Muscle layer of colon (tissue), 2 donors: Measurements from ENCODE around the gene HINFP.
"Not testable (repeated sequence)": the region's sequence is repeated elsewhere in the genome, so short reads cannot be mapped to it uniquely, and the experiment has no call there.

Experiments used
- H3K27ac ChIP-seq: one replicate; pipeline ENCODE4 v1.7.0; 2013; ENCODE audit warnings: low read depth, mild to moderate bottlenecking, low read length, moderate library complexity
- H3K27me3 ChIP-seq, 2 donors: one replicate each; pipeline ENCODE4 v1.7.0; 2013; ENCODE audit warnings: low read length in 2 of 2, mild to moderate bottlenecking in 2 of 2; ENCODE audit not compliant: insufficient read depth in 2 of 2, control insufficient read depth in 1 of 2
- H3K36me3 ChIP-seq: one replicate; pipeline ENCODE4 v1.7.0; 2013; ENCODE audit warnings: mild to moderate bottlenecking, low read length; ENCODE audit not compliant: insufficient read depth
- H3K4me1 ChIP-seq: one replicate; pipeline ENCODE4 v1.7.0; 2013; ENCODE audit warnings: mild to moderate bottlenecking, low read length; ENCODE audit not compliant: insufficient read depth
- H3K4me3 ChIP-seq, 2 donors: one replicate each; pipeline ENCODE4 v1.7.0; 2013; ENCODE audit warnings: low read length in 2 of 2, low read depth in 1 of 2, mild to moderate bottlenecking in 1 of 2, moderate library complexity in 1 of 2
- H3K9ac ChIP-seq: one replicate; pipeline ENCODE4 v1.7.0; 2013; ENCODE audit warnings: low read length
- H3K9me3 ChIP-seq: one replicate; pipeline ENCODE4 v1.7.0; 2013; ENCODE audit warnings: mild to moderate bottlenecking, low read length
- donor health status: abdominal sarcoma.
- donor health status: Adenocarcinoma of cecum.

HINFP gene

DNA sequence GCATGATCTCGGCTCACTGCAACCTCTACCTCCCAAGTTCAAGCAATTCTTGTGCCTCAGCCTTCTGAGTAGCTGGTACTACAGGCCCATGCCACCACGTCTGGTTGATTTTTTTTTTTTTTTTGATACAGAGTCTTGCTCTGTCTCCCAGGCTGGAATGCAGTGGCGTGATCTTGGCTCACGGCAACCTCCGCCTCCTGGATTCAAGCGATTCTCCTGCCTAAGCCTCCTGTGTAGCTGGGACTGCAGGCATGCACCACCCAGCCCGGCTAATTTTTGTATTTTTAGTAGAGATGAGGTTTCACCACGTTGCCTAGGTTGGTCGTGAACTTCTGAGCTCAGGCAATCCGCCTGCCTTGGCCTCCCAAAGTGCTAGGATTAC, 45.7 kb downstream of the HINFP start:
- not testable (repeated sequence) for H3K4me3 ChIP-seq, H3K27ac ChIP-seq, H3K36me3 ChIP-seq, H3K27me3 ChIP-seq, H3K9ac ChIP-seq, H3K4me1 ChIP-seq, H3K9me3 ChIP-seq

DNA sequence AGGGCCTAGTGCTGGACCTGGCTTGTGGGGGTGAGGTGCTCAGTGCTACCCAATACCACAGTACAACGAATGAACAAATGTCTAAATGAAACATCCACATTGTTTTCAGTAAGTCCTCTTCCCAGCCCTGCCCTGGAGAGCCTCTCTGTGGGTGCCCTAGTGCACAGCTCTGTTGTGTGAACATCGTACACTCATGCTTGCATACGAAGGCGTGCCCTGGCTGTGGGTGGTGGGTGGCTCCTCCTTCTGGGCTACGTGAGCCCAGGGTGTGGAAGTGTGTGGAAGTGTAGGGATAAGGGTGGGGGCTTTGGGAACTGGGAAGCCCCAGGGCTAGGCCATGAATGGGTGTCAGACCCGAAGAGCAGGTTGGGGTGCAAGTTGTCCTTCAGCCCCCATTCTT, 46.6 kb downstream of the HINFP start:
- H3K9ac ChIP-seq: no peak overlapping the region
- no peaks in the 10 kb centered on the region for H3K36me3 ChIP-seq
- no peaks in the 10 kb centered on the region for H3K27me3 ChIP-seq
- H3K4me1 ChIP-seq: no peaks in the 10 kb centered on the region
- H3K4me3 ChIP-seq: no peak overlapping the region
- H3K27ac ChIP-seq: no peak overlapping the region
- no peaks in the 10 kb centered on the region for H3K9me3 ChIP-seq

DNA sequence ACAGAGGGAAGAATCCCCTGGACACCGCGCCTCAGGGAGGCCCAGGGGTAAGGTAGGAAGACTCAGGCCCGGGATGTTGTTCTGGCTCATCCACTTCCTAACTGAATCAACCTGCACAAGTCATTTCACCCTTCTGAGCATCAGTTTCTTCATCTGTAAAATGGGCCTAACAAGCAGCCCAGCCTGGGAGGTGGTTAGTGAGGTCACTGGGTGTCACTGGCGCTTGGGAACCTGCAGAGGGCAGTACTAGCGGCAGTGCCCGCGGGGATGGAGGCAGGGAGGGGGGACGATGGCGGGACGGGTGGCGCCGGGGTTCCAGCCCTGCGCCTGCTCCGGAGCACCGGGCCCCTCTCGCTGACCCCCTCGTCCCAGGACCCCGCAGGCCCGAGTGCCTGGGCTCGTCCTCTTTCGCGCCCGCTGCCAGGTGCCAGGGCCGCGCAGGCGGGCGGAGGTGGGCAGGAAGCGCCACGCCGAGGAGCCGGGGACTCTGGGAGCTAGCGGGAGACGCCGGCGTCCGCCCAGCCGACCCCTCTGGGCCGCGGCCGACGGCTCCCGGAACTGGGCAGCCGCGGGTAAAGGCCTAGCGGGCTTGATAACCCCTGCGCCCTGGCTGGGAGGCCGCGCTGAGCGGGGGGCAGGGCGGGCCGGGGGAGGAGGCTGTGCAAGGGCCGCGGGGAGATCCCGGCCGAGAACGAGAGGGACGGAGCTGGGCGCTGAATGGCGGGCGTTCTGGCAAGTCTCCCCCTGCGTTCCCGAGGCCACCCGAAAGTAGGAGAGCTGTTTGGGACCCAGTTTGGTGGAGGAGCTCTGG, 47.3 kb downstream of the HINFP start, which contains the start of gene NLRX1:
TSS of gene NLRX1 (plus strand) at position 255 of the 811 bp plus-strand sequence. CDS start 2,679 bp downstream, outside the sequence.
- H3K4me3 ChIP-seq: peak within 1 kb of the TSS; percentile 70 to 88
- H3K4me1 ChIP-seq: no peaks in the 10 kb centered on the region
- peak within 1 kb of the TSS; percentile 86 for H3K9ac ChIP-seq
- H3K36me3 ChIP-seq: no peaks in the 10 kb centered on the region
- H3K9me3 ChIP-seq: no peaks in the 10 kb centered on the region
- H3K27me3 ChIP-seq: no peaks in the 10 kb centered on the region
- H3K27ac ChIP-seq: peak within 1 kb of the TSS; percentile 77

DNA sequence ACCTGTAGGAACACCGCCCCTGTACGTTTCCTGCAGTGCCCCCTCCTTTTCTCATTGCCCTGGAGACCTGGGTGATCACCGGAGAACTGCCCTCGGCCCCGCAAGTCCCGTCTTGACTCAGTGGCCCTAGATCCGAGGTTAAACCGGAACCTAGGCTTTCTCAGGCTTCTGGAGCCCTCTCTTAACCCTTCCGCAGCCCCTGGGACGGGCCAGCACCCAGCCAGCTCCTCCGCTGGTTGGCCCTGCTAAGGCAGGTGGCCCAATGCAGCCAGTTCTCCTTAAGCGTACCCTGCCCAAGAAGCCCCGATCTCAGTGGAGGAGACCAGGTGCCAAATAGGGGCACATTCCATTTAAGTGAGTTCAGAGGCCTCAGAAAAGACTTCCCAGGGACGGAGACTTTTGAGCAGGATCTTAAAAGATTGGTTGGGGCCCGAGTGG, 47.9 kb downstream of the HINFP start:
- Histone ChIP-seq H3K27me3 (no peaks in the 10 kb centered on the region), H3K9ac (peak overlapping the region; percentile 86), H3K4me3 (peak overlapping the region; percentile 70 to 88), H3K4me1 (no peaks in the 10 kb centered on the region), H3K36me3 (peaks cover 5% of the 10 kb centered on the region), H3K27ac (peak overlapping the region; percentile 77), H3K9me3 (no peaks in the 10 kb centered on the region)

DNA sequence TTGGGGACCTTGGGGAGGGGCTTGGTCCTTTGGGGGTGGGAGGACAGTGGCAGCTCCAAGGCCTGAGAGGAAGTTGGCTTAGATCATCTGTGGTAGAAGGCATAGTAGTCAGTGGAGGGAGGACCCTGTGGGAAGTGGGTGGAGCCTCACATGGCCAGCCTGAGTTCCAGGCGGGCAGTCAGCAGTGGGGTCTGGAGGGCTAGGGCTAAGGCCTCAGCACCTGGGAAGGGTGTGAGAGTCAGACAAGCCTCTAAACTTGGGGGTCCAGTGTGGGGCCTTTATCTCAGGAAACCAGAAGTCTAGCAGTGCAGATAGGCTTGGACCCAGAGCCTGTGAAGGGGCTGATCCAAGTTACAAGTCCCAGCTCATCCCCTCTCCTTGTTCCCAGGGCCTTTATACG, 51.1 kb downstream of the HINFP start:
- H3K27me3 ChIP-seq: no peaks in the 10 kb centered on the region
- H3K9ac ChIP-seq: no peak overlapping the region
- no peaks in the 10 kb centered on the region for H3K9me3 ChIP-seq
- H3K36me3 ChIP-seq: peaks cover 22% of the 10 kb centered on the region
- no peak overlapping the region for H3K4me3 ChIP-seq
- H3K4me1 ChIP-seq: no peaks in the 10 kb centered on the region
- H3K27ac ChIP-seq: no peak overlapping the region

DNA sequence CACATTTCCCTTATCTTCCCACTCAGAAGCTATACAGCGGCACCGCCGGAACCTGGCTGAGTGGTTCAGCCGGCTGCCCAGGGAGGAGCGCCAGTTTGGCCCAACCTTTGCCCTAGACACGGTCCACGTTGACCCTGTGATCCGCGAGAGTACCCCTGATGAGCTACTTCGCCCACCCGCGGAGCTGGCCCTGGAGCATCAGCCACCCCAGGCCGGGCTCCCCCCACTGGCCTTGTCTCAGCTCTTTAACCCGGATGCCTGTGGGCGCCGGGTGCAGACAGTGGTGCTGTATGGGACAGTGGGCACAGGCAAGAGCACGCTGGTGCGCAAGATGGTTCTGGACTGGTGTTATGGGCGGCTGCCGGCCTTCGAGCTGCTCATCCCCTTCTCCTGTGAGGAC, 52.1 kb downstream of the HINFP start:
- H3K4me1 ChIP-seq: no peaks in the 10 kb centered on the region
- no peaks in the 10 kb centered on the region for H3K27me3 ChIP-seq
- H3K9me3 ChIP-seq: no peaks in the 10 kb centered on the region
- H3K27ac ChIP-seq: no peak overlapping the region
- H3K36me3 ChIP-seq: peaks cover 29% of the 10 kb centered on the region
- no peak overlapping the region for H3K4me3 ChIP-seq
- no peak overlapping the region for H3K9ac ChIP-seq

DNA sequence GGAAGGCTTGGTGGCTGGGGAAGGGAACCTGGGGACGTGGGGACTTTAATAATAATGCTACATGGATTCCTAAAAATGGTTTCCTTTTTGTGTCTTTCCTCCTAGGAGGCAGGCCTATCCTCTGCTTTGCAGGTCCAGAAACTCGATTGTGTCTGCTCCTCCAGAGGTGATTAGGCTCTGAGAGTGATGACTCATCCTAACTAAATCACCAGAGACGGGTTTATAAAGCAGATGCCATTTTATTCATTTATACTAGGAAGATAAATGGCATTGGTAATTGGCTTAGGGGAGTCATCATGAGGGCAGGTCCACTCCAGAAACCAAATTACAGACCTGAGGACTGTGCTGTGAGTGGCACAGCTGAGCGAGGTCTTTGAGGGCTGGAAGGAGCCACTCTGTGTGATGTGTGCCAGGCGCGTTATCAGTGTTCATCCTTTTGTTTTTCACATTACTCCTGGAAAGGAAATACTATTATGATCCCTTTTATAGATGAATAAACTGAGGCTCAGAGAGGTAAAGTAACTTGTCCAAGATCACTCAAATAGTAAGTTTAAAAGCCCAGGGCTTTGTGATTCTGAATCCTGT, 54.2 kb downstream of the HINFP start:
- H3K27ac ChIP-seq: no peak overlapping the region
- H3K4me3 ChIP-seq: no peak overlapping the region
- H3K27me3 ChIP-seq: no peaks in the 10 kb centered on the region
- H3K4me1 ChIP-seq: no peaks in the 10 kb centered on the region
- H3K36me3 ChIP-seq: peaks cover 40% of the 10 kb centered on the region
- no peaks in the 10 kb centered on the region for H3K9me3 ChIP-seq
- no peak overlapping the region for H3K9ac ChIP-seq

DNA sequence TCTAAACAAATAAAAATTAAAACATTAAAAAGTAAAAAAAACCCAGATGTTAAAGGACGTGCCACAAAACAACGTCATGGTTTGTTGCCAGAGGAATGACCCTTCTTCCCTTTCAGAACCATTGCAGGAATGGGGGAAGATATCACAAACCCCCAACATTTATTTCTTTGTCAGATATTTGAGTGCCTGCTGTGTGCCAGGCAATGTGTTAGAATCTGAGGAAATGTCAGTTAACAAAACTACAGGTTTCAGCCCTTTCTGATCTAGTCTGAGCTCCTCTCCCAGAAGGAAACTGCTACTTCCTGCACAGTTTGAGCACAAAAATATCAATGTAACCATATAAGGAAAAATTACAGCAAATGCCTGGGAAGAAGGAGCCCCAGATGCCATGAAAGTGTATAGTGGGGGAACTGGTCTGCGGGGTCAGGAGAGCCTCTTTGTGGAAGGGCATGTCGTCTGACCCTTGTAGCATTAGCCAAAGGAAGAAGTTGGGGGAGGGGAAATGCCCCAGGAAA, 56.8 kb downstream of the HINFP start:
- H3K36me3 ChIP-seq: peaks cover 54% of the 10 kb centered on the region
- H3K4me1 ChIP-seq: no peaks in the 10 kb centered on the region
- no peaks in the 10 kb centered on the region for H3K27me3 ChIP-seq
- no peak overlapping the region for H3K9ac ChIP-seq
- H3K4me3 ChIP-seq: no peak overlapping the region
- no peaks in the 10 kb centered on the region for H3K9me3 ChIP-seq
- H3K27ac ChIP-seq: no peak overlapping the region

DNA sequence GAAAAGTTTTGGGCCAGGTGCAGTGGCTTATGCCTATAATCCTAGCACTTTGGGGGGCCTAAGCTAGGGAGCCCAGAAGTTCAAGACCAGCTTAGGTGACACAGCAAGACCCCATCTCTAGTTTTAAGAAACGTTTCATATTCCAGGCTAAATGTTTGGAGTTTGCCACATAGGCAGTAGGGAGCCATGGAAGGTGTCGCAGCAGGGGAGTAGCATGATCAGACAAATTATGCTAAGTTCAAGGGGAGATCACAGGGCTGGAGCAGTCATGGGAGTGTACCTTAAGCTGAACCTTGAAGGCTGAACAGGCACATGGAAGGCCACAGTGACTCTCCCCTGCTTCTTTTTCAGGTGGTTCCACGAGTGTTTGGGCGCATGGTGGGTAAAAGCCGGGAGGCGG, 58.0 kb downstream of the HINFP start:
- H3K4me3 ChIP-seq: no peak overlapping the region
- H3K36me3 ChIP-seq: peaks cover 49% of the 10 kb centered on the region
- H3K9ac ChIP-seq: no peak overlapping the region
- H3K27me3 ChIP-seq: no peaks in the 10 kb centered on the region
- no peaks in the 10 kb centered on the region for H3K9me3 ChIP-seq
- no peak overlapping the region for H3K27ac ChIP-seq
- H3K4me1 ChIP-seq: no peaks in the 10 kb centered on the region

DNA sequence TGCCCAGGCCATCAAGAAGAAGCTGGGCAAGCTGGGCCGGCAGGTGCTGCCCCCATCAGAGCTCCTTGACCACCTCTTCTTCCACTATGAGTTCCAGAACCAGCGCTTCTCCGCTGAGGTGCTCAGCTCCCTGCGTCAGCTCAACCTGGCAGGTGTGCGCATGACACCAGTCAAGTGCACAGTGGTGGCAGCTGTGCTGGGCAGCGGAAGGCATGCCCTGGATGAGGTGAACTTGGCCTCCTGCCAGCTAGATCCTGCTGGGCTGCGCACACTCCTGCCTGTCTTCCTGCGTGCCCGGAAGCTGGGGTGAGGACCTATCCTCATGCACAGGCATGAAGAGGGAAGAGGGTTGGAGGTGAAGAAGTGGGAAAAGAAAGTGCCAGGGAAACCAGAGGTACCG, 58.6 kb downstream of the HINFP start:
- no peaks in the 10 kb centered on the region for H3K4me1 ChIP-seq
- no peaks in the 10 kb centered on the region for H3K9me3 ChIP-seq
- H3K36me3 ChIP-seq: peaks cover 42% of the 10 kb centered on the region
- no peak overlapping the region for H3K4me3 ChIP-seq
- no peak overlapping the region for H3K27ac ChIP-seq
- no peak overlapping the region for H3K9ac ChIP-seq
- H3K27me3 ChIP-seq: no peaks in the 10 kb centered on the region

DNA sequence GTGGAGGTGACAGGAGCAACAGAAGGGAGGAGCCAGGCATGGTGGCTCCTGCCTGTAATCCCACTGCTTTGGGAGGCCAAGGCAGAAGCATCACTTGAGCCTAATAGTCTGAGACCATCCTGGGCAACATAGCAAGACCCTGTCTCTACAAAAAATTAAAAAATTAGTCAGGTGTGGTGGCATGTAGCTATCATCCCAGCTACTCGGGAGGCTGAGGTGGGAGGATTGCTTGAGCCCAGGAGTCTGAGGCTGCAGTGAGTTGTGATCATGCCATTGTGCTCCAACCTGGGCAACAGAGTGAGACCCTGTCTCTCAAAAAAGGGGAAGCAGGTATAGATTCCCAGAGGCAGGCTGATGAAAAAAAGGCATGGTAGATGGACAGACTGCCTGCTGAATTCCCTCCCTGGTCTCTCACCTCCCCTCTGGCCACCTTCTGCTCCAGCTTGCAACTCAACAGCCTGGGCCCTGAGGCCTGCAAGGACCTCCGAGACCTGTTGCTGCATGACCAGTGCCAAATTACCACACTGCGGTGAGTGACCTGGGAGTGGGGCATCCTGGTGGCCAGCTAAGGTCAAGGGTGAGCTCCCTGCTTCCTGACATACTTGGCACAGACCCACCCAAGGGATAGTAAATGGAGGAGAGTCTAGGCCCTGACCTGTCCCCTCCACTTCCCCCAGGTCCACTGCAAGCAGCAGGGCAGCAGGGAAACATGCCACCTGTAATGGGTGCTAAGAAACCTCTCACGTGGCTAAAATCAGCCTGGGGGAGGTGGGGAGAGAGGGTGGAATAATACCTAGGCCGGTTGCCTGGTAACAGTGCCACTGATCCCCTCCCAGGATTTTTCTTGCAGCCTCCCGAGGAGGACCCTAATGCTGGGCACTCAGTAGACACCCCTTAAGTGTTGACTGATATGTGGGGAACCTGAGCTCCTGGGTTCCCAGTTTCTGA, 59.6 kb downstream of the HINFP start:
- Histone ChIP-seq H3K27me3 (no peaks in the 10 kb centered on the region), H3K9ac (no peak overlapping the region), H3K4me1 (no peaks in the 10 kb centered on the region), H3K4me3 (no peak overlapping the region), H3K36me3 (peaks cover 34% of the 10 kb centered on the region), H3K27ac (no peak overlapping the region), H3K9me3 (no peaks in the 10 kb centered on the region)
